Mucosa of rectum (tissue), 2 donors: ENCODE measurements around the gene OXSM.

Source experiments
- H3K27ac ChIP-seq, 2 donors: one replicate each; pipeline ENCODE4 v1.7.0; 2013; ENCODE audit warnings: inconsistent platforms in 2 of 2, low read depth in 2 of 2, low read length in 2 of 2
- H3K27me3 ChIP-seq, 2 donors: one replicate each; pipeline ENCODE4 v1.7.0; 2013; ENCODE audit warnings: low read length in 2 of 2; ENCODE audit not compliant: control insufficient read depth in 2 of 2, insufficient read depth in 2 of 2
- H3K36me3 ChIP-seq, 2 donors: one replicate each; pipeline ENCODE4 v1.7.0; 2013; ENCODE audit warnings: low read length in 2 of 2; ENCODE audit not compliant: control insufficient read depth in 2 of 2, insufficient read depth in 2 of 2
- H3K4me1 ChIP-seq, 2 donors: one replicate each; pipeline ENCODE4 v1.7.0; 2013; ENCODE audit warnings: low read length in 2 of 2, mild to moderate bottlenecking in 1 of 2; ENCODE audit not compliant: control insufficient read depth in 2 of 2, insufficient read depth in 2 of 2
- H3K4me3 ChIP-seq, 2 donors: one replicate each; pipeline ENCODE4 v1.7.0; 2013; ENCODE audit warnings: low read length in 2 of 2
- H3K9ac ChIP-seq, 2 donors: one replicate each; pipeline ENCODE4 v1.7.0; 2013; ENCODE audit warnings: low read length in 2 of 2, low read depth in 1 of 2, mild to moderate bottlenecking in 1 of 2
- H3K9me3 ChIP-seq, 2 donors: one replicate each; pipeline ENCODE4 v1.7.0; 2013; ENCODE audit warnings: low read length in 2 of 2; ENCODE audit not compliant: control insufficient read depth in 2 of 2
- donor health status: healthy.
- donor health status: Normal muscosa, but diverticular disease.

The OXSM gene

GRCh38 chr3:25789596-25790556 lies at the start of gene OXSM:
TSS of gene OXSM (plus strand) at chr3:25790090. CDS start at chr3:25791021, 931 bp downstream.
- Histone ChIP-seq H3K27ac (peak within 1 kb of the TSS; percentile 84 to 87), H3K4me1 (peaks cover 0 to 26% of the 10 kb centered on the region in 2 donors), H3K9me3 (no peaks in the 10 kb centered on the region), H3K4me3 (peak within 1 kb of the TSS; percentile 94 to 96), H3K9ac (peak within 1 kb of the TSS; percentile 84 to 91), H3K36me3 (peaks cover 3 to 10% of the 10 kb centered on the region in 2 donors), H3K27me3 (no peaks in the 10 kb centered on the region)

- Histone ChIP-seq H3K4me1 (no peaks in the 10 kb centered on the region), H3K27me3 (no peaks in the 10 kb centered on the region), H3K9me3 (no peaks in the 10 kb centered on the region), H3K9ac (no peak overlapping the region), H3K36me3 (peaks cover 6 to 33% of the 10 kb centered on the region in 2 donors), H3K27ac (no peak overlapping the region), H3K4me3 (no peak overlapping the region)
Observed at GRCh38 chr3:25744470-25744869, 45.4 kb upstream of the OXSM start.

- Histone ChIP-seq H3K27me3 (no peaks in the 10 kb centered on the region), H3K9ac (no peak overlapping the region), H3K4me1 (no peaks in the 10 kb centered on the region), H3K27ac (no peak overlapping the region), H3K9me3 (no peaks in the 10 kb centered on the region), H3K36me3 (peaks cover 21 to 50% of the 10 kb centered on the region in 2 donors), H3K4me3 (no peak overlapping the region)
Observed at GRCh38 chr3:25747033-25747432, 42.9 kb upstream of the OXSM start.

GRCh38 chr3:25748189-25748588 lies 41.7 kb upstream of the OXSM start:
- Histone ChIP-seq H3K9ac (no peak overlapping the region), H3K27ac (no peak overlapping the region), H3K36me3 (peaks cover 19 to 45% of the 10 kb centered on the region in 2 donors)

GRCh38 chr3:25749031-25749581 lies 40.8 kb upstream of the OXSM start:
- H3K27ac ChIP-seq: no peak overlapping the region
- no peak overlapping the region for H3K9ac ChIP-seq
- H3K4me1 ChIP-seq: no peaks in the 10 kb centered on the region
- no peaks in the 10 kb centered on the region for H3K27me3 ChIP-seq
- no peaks in the 10 kb centered on the region for H3K9me3 ChIP-seq
- H3K4me3 ChIP-seq: no peak overlapping the region
- H3K36me3 ChIP-seq: peaks cover 19 to 38% of the 10 kb centered on the region in 2 donors

More at GRCh38 chr3:25748189-25748588, 41.7 kb upstream of the OXSM start:
- Histone ChIP-seq H3K4me3 (no peak overlapping the region), H3K4me1 (no peaks in the 10 kb centered on the region), H3K9me3 (no peaks in the 10 kb centered on the region), H3K27me3 (no peaks in the 10 kb centered on the region)

- H3K4me3 ChIP-seq: no peak overlapping the region
- H3K9ac ChIP-seq: no peak overlapping the region
- H3K36me3 ChIP-seq: peaks cover 24 to 29% of the 10 kb centered on the region in 2 donors
- H3K4me1 ChIP-seq: no peaks in the 10 kb centered on the region
- H3K27ac ChIP-seq: no peak overlapping the region
- H3K27me3 ChIP-seq: no peaks in the 10 kb centered on the region
- no peaks in the 10 kb centered on the region for H3K9me3 ChIP-seq
Observed at GRCh38 chr3:25751048-25751447, 38.8 kb upstream of the OXSM start.

GRCh38 chr3:25751725-25752124 lies 38.2 kb upstream of the OXSM start:
- no peaks in the 10 kb centered on the region for H3K9me3 ChIP-seq
- no peak overlapping the region for H3K9ac ChIP-seq
- H3K4me1 ChIP-seq: no peaks in the 10 kb centered on the region
- H3K27me3 ChIP-seq: no peaks in the 10 kb centered on the region
- H3K36me3 ChIP-seq: peaks cover 25 to 30% of the 10 kb centered on the region in 2 donors
- H3K4me3 ChIP-seq: no peak overlapping the region
- H3K27ac ChIP-seq: no peak overlapping the region

GRCh38 chr3:25768851-25769250 lies 21.0 kb upstream of the OXSM start:
- H3K9ac ChIP-seq: no peak overlapping the region
- no peaks in the 10 kb centered on the region for H3K4me1 ChIP-seq
- no peak overlapping the region for H3K27ac ChIP-seq
- no peaks in the 10 kb centered on the region for H3K9me3 ChIP-seq
- no peak overlapping the region for H3K4me3 ChIP-seq
- H3K36me3 ChIP-seq: peaks cover 6 to 7% of the 10 kb centered on the region in 2 donors
- H3K27me3 ChIP-seq: no peaks in the 10 kb centered on the region

GRCh38 chr3:25775936-25776335 lies 14.0 kb upstream of the OXSM start:
- Histone ChIP-seq H3K9me3 (no peaks in the 10 kb centered on the region), H3K27ac (no peak overlapping the region), H3K4me3 (no peak overlapping the region), H3K27me3 (no peaks in the 10 kb centered on the region), H3K9ac (no peak overlapping the region), H3K36me3 (peaks cover 28 to 38% of the 10 kb centered on the region in 2 donors), H3K4me1 (no peaks in the 10 kb centered on the region)

- Histone ChIP-seq H3K9me3 (no peaks in the 10 kb centered on the region), H3K27me3 (no peaks in the 10 kb centered on the region), H3K4me1 (peaks cover 6 to 12% of the 10 kb centered on the region in 2 donors), H3K36me3 (peaks cover 20% of the 10 kb centered on the region in 2 donors), H3K9ac (no peak overlapping the region), H3K27ac (no peak overlapping the region), H3K4me3 (no peak overlapping the region)
Observed at GRCh38 chr3:25780618-25781017, 9.3 kb upstream of the OXSM start.
